ENCODE results near the gene GC.

GC gene

GRCh38 chr4:71783972-71784371, at the start of gene GC:
Gene GC (minus strand): TSS chr4:71784079. CDS start chr4:71784018, 61 bp downstream.
- no peak within 1 kb of the TSS for H3K4me3 ChIP-seq (replicated peaks; ENCODE audit: low read depth, low read length)
- TF ChIP-seq CTCF (IDR thresholded peaks at IDR 0.05; ENCODE audit: low read length, missing control alignments): no peak
- DNase-seq (ENCODE audit: low read depth): no peak

- no peak overlapping the region for H3K4me3 ChIP-seq (replicated peaks; ENCODE audit: low read depth, low read length)
- no peak for TF ChIP-seq CTCF (IDR thresholded peaks at IDR 0.05; ENCODE audit: low read length, missing control alignments)
- DNase-seq (ENCODE audit: low read depth): no peak
Measured at GRCh38 chr4:71833232-71833900, 49.5 kb upstream of the GC start.

GRCh38 chr4:71832049-71832448, 48.2 kb upstream of the GC start:
- H3K4me3 ChIP-seq (replicated peaks; ENCODE audit: low read depth, low read length): no peak overlapping the region
- DNase-seq (ENCODE audit: low read depth): no peak
- TF ChIP-seq CTCF (IDR thresholded peaks at IDR 0.05; ENCODE audit: low read length, missing control alignments): no peak

- DNase-seq (ENCODE audit: low read depth): no peak
- H3K4me3 ChIP-seq (replicated peaks; ENCODE audit: low read depth, low read length): no peak overlapping the region
- no peak for TF ChIP-seq CTCF (IDR thresholded peaks at IDR 0.05; ENCODE audit: low read length, missing control alignments)
Measured at GRCh38 chr4:71830497-71831190, 46.8 kb upstream of the GC start.

GRCh38 chr4:71828470-71828869, 44.6 kb upstream of the GC start:
- TF ChIP-seq CTCF (IDR thresholded peaks at IDR 0.05; ENCODE audit: low read length, missing control alignments): no peak
- no peak overlapping the region for H3K4me3 ChIP-seq (replicated peaks; ENCODE audit: low read depth, low read length)
- no peak for DNase-seq (ENCODE audit: low read depth)

- no peak overlapping the region for H3K4me3 ChIP-seq (replicated peaks; ENCODE audit: low read depth, low read length)
- no peak for DNase-seq (ENCODE audit: low read depth)
- TF ChIP-seq CTCF (IDR thresholded peaks at IDR 0.05; ENCODE audit: low read length, missing control alignments): no peak
Measured at GRCh38 chr4:71827826-71828225, 43.9 kb upstream of the GC start.

Data from fibroblast of pulmonary artery (primary cell).